ENCODE results near the gene A3GALT2.

Gene A3GALT2

GRCh38 chr1:33320619-33321165, at the start of gene A3GALT2:
Gene A3GALT2 (minus strand): TSS chr1:33321098. CDS start chr1:33321098, 0 bp downstream.
- no peak for DNase-seq

- DNase-seq = peak; percentile 32
These were observed 49.4 kb upstream of the A3GALT2 start for GRCh38 chr1:33370301-33370700.

DNA sequence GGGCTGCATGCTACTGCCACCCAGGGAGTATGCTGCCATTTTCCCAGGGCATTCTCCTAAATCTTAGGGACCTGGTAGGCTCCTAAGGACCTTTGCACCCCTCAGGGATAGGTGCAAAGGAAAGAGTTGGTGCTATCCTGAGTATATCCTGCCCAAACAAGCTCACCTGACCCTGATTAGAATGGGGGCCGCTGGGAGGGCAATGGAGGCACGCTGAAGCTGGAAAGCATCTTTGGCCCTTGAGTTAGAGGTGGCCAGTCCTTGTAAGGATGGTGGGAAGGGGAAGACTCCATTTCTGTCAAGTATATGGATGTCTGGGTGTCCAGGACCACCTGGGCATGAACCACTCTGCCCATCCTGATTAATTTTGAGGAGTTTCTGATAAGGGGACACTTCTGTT, 48.9 kb upstream of the A3GALT2 start:
- DNase-seq = no peak

DNA sequence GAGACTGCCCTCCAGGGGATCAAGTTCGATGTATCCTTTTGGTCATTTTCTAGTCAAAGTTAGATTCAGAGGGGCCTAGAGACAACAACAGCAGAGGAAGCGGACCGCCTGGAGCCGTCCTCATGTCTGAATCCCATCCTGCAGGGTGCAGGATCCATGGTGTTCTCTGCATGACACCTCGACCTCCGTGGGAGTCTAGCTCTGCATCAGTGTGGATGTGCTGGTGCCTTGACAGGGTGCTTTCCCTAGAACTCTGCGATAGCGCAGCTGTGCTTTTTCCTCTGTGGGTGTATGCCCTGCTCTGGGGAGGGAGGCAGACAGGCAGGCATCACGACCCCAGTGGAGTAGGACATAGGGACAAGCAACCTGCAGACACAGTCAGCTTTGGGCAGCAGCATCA, 48.2 kb upstream of the A3GALT2 start:
- no peak for DNase-seq

DNA sequence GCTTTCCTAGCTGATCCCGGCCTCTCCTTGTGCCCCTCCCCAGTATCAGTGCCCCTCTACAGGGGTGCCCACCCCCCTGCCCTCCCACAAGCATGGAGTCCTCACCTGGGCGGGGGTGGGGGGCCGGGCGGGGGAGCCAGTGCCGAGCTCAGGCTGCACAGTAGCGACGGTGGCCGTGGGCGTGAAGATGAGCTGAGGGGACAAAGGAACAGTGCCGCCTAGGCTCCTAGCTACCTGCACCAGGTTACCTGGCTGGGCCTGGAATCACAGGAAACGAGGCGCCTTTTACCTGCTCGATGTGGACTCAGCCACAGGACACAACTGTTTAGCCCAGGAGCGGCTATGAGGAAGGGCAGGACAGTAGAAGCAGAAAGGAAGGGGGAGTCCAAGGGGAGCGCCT, 47.5 kb upstream of the A3GALT2 start:
- DNase-seq = no peak

GRCh38 chr1:33367485-33368405, 46.8 kb upstream of the A3GALT2 start:
- peak; percentile 75 for DNase-seq

- DNase-seq = no peak
These were observed 46.0 kb upstream of the A3GALT2 start for GRCh38 chr1:33366762-33367484.

DNA sequence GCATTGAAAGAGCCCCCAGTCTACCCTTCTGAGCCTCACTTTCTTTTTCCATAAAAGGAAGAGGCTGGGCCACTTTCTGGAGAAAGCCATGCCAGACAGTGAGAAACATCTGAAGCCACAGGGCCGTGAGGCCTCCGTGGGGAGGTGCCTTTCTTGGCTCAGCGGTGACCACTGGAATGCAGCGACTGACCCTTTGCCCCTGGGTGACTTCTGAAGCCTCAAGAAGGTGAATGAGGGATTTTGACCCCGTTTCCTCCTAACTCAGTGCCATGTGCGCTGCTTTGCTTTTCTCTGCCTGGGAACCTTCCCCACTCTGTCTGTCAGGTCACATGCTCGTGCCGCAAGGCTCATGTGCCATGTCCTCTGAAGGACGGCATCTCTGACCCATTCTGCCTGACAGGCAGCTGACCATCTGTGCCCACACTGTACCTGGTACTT, 44.7 kb upstream of the A3GALT2 start:
- no peak for DNase-seq

GRCh38 chr1:33364565-33364918, 43.6 kb upstream of the A3GALT2 start:
- DNase-seq = no peak

- DNase-seq = no peak
These were observed 42.6 kb upstream of the A3GALT2 start for GRCh38 chr1:33363470-33363861.

GRCh38 chr1:33363021-33363420, 42.1 kb upstream of the A3GALT2 start:
- no peak for DNase-seq

DNA sequence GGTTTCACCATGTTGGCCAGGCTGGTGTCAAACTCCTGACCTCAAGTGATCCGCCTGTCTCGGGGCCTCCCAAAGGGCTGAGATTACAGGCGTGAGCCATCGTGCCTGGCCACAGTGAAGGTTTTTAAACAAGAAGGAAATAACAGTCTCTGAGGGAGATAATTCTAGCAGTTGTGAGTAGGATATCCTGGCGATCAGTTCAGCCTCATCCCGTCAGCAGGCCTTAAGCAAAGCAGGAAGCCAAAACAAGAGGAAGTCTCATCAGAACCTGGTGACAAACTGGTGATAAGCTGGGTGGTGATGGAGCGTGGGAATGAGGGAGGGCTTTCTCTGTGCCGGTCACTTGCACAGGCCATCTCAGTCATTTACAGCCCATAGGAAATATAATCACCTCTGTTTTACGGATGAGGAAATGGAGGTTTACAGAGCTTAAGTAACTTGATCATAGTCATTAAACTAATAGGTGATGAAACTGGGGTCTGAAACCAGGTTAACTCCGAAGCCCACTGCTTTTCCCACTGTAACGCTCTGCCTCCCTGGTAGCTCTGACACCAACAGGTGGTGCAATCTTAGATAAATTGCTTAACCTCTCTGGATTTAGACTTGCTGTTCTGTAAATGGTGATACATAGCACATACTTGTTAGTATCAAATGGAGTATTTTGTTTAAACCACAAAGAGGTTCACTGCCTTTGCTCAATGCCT, 40.8 kb upstream of the A3GALT2 start:
- no peak for DNase-seq

DNA sequence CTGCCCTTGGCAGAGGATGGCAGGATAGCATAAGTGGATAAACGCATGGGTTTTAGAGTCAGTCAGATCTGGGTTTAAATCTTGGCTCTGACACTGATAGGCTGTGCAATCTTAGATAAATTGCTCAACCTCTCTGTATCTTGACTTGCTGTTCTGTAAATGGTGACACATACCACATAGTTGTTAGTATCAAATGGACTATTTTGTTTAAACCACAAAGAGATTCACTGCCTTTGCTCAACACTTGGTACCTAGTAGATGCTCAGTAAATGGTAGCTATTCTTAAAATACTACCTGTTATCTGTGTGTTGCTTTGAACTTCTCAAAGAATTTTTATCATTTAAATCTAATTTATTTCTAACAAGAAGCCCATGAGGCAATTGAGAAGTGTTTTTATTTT, 39.5 kb upstream of the A3GALT2 start:
- no peak for DNase-seq

DNA sequence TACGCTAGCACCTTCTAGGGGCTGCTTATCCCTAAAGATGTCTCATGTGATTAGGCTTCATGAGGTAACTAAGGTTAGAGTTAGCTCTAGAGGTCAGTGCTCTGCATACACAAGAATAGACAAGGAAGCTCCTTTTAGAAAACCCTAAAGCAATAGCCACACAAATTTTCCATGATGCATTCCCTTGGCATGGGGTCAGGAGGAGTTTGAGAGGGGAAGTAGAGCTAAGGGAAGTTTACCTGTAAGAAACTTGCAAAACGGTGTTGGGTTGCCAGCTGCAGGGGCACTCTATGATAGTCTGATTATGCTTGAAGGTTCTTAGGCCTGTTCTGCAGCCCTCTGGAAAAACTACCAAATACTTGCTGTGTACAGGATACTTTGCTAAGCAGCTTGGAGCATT, 39.0 kb upstream of the A3GALT2 start:
- no peak for DNase-seq

DNA sequence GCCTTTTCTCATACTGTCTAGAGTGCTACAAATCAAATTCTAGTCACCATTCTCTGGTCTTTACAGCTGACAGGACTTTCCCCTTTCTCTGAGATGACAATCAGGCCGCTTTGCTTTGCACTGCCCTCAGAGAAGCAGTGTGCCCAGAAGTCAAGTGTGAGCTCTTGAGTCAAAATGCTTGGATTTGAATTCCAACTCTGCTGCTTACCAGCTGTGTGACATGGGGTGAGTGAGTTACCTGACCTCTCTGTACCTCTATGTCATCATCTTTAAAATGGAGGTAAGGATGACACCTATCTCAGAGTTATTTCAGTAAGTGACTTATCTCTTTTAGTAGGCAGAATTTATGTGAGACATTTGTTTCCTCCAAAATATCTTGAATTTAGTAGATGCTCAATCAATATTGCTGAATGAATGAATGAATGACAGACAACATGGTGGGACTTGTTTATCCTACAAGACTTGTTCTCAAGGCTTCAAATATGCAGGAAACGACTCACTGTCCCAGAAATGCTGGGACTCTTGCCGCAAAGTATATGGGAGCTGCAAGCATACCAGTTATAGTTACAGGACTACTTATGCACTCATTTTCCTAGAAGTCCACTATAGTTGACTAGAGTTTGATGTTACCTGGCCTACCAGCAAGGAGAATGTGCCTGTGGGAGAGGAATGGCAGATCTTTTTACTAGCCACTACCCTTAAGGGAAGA, 38.1 kb upstream of the A3GALT2 start:
- DNase-seq = no peak

DNA sequence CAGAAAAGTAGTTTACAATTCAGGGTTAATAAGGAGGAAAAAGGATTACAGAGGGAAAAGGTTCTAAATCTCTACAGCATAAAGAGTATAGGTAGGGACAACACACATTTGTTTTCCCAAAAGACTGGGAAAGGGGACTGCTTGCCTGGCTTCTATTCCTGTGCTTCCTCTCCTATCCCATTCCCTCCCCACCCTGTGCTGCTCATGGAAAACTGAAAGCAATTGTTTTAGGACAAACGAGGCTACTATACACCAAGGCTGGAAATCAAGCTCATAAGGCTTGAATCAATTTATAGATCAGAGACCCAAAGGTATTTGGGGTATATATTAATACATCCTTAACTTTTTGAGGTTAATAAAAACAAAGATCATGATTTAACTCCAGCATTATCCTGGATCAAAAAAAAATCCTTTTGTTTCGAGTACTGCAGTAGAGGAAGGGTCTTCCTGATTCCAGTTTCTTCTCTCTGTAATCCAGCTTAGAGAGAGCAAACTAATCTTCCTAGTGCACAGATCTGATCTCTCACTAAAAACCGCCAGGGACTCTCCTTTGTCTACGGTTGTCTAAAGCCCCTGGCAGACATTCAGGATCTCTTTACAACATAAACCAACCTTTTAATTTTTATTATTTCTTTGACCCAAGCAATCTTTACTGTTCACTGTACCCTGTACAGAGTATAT, 37.4 kb upstream of the A3GALT2 start:
- DNase-seq = no peak

GRCh38 chr1:33357099-33357498, 36.2 kb upstream of the A3GALT2 start:
- no peak for DNase-seq

DNA sequence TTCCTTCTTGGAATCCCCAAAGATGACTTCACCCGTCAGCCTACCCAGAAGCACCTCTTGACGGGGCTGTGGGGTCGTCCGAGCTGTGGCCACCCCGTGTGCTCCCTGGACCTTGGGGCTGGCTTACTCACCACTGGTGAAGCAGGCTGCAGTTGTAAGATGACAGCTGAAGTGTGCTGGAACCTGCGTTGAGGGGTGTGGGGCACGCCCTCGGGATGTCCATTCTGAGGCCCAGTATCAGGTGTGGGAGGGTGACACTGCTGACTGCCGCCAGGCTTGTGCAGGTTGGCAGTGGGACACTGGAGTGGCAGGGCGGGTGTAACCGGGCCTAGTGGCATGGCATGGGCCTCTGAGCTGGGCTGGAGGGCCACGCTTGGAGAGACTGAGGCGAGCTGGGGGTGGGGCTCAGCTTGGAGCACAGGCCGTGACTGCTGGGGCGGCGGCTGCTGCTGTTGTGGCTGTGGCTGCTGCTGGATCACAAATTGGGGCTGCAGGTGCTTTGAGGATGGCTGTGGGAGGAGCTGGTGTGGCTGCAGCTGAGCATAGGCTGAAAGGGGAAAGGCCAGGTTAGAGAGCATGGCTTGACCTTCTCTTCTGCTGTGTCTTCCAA, 33.9 kb upstream of the A3GALT2 start:
- no peak for DNase-seq

GRCh38 chr1:33353531-33353930, 32.6 kb upstream of the A3GALT2 start:
- no peak for DNase-seq

GRCh38 chr1:33351281-33351660, 30.4 kb upstream of the A3GALT2 start:
- DNase-seq = no peak

DNA sequence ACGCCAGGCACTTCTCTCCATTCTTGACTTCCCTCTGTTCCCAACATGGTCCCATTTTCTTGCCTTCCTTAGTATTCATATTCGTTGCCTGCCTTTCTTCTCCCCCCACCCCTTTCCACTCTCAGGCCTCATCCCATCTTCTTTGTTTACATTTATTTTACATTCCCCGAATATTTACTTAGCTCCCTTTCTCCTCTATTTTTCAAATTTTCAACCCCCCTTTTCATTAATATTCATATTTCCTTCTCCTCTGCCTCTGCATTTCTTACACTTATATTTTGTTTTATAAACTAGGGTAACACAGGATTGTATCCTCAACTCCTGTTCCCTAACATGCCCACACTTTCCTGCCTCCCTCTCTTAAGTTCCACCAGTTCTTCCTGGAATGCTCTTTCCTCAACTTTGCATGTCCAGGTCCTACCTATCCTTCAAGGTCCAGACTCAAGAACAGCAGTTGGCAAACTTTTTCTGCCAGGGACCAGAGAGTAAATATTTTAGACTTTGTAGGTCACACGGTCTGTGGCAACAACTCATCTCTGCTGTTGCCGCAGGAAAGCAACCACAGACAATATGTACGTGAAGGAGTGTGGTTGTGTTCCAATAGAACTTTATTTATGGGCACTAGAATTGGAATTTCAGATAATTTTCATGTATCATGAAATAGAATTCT, 29.8 kb upstream of the A3GALT2 start:
- no peak for DNase-seq

Measured in T1000 (cell line).